K562 (cell line): ENCODE data around the gene SRRM4. TPM values are rescaled to one million over a fixed set of nuclear protein-coding genes. Genes with fewer than 3 reads are reported as not detected.

ENCODE experiments used
- ATAC-seq: fragments of 200-7000 bp; cut with Tn5 transposase; 3 replicates; pipeline ENCODE4 v1.9.1; 2020; ENCODE audit warnings: moderate library complexity
- BruUV-seq: library from RNA; stranded (reverse); fragments of 400-500 nt; replicated peaks from 2 replicates; lab custom pipeline; 2021; lab: Mats Ljungman, UMichigan
- CTCF ChIA-PET: fragments of 300-600 bp; formaldehyde crosslinking; extraction: SDS; loops from one replicate; lab custom pipeline; 2021; ENCODE audit warnings: low intra/inter-chr PET ratio; lab: Yijun Ruan, JAX
- POLR2A ChIA-PET: fragments of 300-600, 350-650 bp; sonication (Branson Sonifier 250); formaldehyde crosslinking; extraction: SDS; loops from one replicate; lab custom pipeline; 2021; ENCODE audit warnings: antibody characterized with exemption, inconsistent platforms; lab: Yijun Ruan, JAX
- DNase-seq, 4 experiments: peaks; one replicate each; pipeline versions ENCODE4 v3.0.0 to v3.0.0-alpha.2; 2011 to 2018; ENCODE audit warnings: low spot score in 3 of 4, mixed read lengths in 3 of 4; ENCODE audit errors: extremely low read depth in 1 of 4
- FAIRE-seq: peaks from 2 replicates; lab custom pipeline; 2011; peaks lifted over from hg19 to GRCh38; lab: Jason Lieb, UNC
- H2AFZ ChIP-seq: 2 replicates; pipeline ENCODE4 v1.6.0; 2011; ENCODE audit warnings: low read depth, low read length, control low read depth, inconsistent platforms
- H3K27ac ChIP-seq: fragments of 200-600 bp; 3 replicates; pipeline ENCODE4 v1.8.0; 2011; ENCODE audit warnings: low read depth, mild to moderate bottlenecking, control low read depth, inconsistent platforms, low read length, moderate library complexity, mixed read lengths; ENCODE audit errors: extremely low read depth
- H3K27me3 ChIP-seq, 2 experiments: fragments of 300-600 bp in 1 of 2; 2 replicates in 1 of 2; 3 replicates in 1 of 2; pipeline versions ENCODE4 v1.6.0 to v1.8.0; 2011; ENCODE audit warnings: inconsistent platforms in 2 of 2, low read length in 2 of 2, mild to moderate bottlenecking in 1 of 2, mixed read lengths in 1 of 2, moderate library complexity in 1 of 2; ENCODE audit not compliant: control insufficient read depth in 2 of 2, insufficient read depth in 2 of 2
- H3K36me3 ChIP-seq: fragments of 300-600 bp; 3 replicates; pipeline ENCODE4 v1.8.0; 2011; ENCODE audit warnings: mild to moderate bottlenecking, low read length, inconsistent platforms; ENCODE audit not compliant: control insufficient read depth, insufficient read depth
- H3K4me1 ChIP-seq, 2 experiments: fragments of 200-600 bp in 1 of 2; replicated peaks in 1 of 2; 2 replicates in 1 of 2; 3 replicates in 1 of 2; pipeline versions ENCODE4 v1.5.1 to v1.8.0; 2011; ENCODE audit warnings: inconsistent platforms in 2 of 2, low read length in 2 of 2, mild to moderate bottlenecking in 1 of 2, mixed read lengths in 1 of 2, moderate library complexity in 1 of 2; ENCODE audit not compliant: control insufficient read depth in 2 of 2, insufficient read depth in 2 of 2
- H3K4me2 ChIP-seq: 2 replicates; pipeline ENCODE4 v1.6.1; 2011; ENCODE audit warnings: low read length, control low read depth, inconsistent platforms, mixed read lengths; ENCODE audit not compliant: insufficient read depth
- H3K4me3 ChIP-seq: fragments of 200-600 bp; sonication (generic), shearing (Covaris generic); 2 replicates; pipeline ENCODE4 v1.5.1; 2016; ENCODE audit warnings: control low read depth, inconsistent platforms
- H3K79me2 ChIP-seq: fragments of 200-600 bp; 3 replicates; pipeline ENCODE4 v1.8.0; 2011; ENCODE audit warnings: low read length, inconsistent platforms; ENCODE audit not compliant: control insufficient read depth, insufficient read depth
- H3K9ac ChIP-seq, 2 experiments: 2 replicates each; pipeline versions ENCODE4 v1.6.0 to v1.6.1; 2011; ENCODE audit warnings: low read depth in 2 of 2, low read length in 2 of 2, control low read depth in 1 of 2, inconsistent platforms in 1 of 2, mild to moderate bottlenecking in 1 of 2, mixed read lengths in 1 of 2; ENCODE audit not compliant: insufficient read depth in 1 of 2
- H3K9me1 ChIP-seq: one replicate; pipeline ENCODE4 v1.6.0; 2011; ENCODE audit warnings: inconsistent platforms, mild to moderate bottlenecking, low read length, moderate library complexity; ENCODE audit not compliant: control insufficient read depth, insufficient read depth
- H3K9me3 ChIP-seq: replicated peaks from 2 replicates; pipeline ENCODE4 v1.5.1; 2011; ENCODE audit warnings: low read depth, low read length, inconsistent platforms; ENCODE audit not compliant: control insufficient read depth, insufficient read depth
- H4K20me1 ChIP-seq: replicated peaks from 2 replicates; pipeline ENCODE4 v1.6.1; 2011; ENCODE audit warnings: low read length, inconsistent platforms, mixed read lengths; ENCODE audit not compliant: control insufficient read depth, insufficient read depth
- EP400 ChIP-seq: fragments of 450-650 bp; IDR thresholded peaks from 2 replicates; pipeline ENCODE4 v1.6.1; 2017; ENCODE audit warnings: antibody characterized with exemption, mild to moderate bottlenecking, moderate library complexity
- MAFG ChIP-seq: fragments of 450-650 bp; conservative IDR thresholded peaks from 2 replicates; pipeline ENCODE4 v1.6.1; 2016; ENCODE audit warnings: missing genetic modification characterization, missing compliant biosample characterization
- ZBTB40 ChIP-seq, 2 experiments: fragments of 450-650 bp in 1 of 2; sonication (generic) in 1 of 2; formaldehyde crosslinking in 1 of 2; IDR thresholded peaks; 2 replicates each; pipeline versions ENCODE4 v1.7.1 to v1.9.0; 2016 to 2022; ENCODE audit warnings: inconsistent platforms in 1 of 2, mild to moderate bottlenecking in 1 of 2, missing genetic modification reagents in 1 of 2
- ZNF184 ChIP-seq: sonication (generic); formaldehyde crosslinking; IDR thresholded peaks from 2 replicates; pipeline ENCODE4 v1.5.0; 2020; ENCODE audit warnings: missing genetic modification reagents
- WGBS: fragments of 100-300 bp; shearing (Covaris generic); methylation state at CpG from one replicate; pipeline ENCODE4 v1.1.6; 2016; ENCODE audit warnings: low coverage, mixed read lengths; ENCODE audit not compliant: insufficient coverage; ENCODE audit errors: missing lambda C conversion rate; 5-methylcytosine and 5-hydroxymethylcytosine counted together
- in situ Hi-C: fragments of 300-500 bp; cut with MboI; formaldehyde crosslinking; loops from 4 replicates; pipeline ENCODE4 v1.15.0; 2018; ENCODE audit warnings: inconsistent platforms, mixed read lengths
- intact Hi-C: fragments of 100-400 bp; cut with micrococcal nuclease; formaldehyde crosslinking; loops from 2 replicates; pipeline ENCODE4 v1.14.2; 2022
- polyA plus RNA-seq, 8 experiments: library from polyadenylated mRNA; depleted of rRNA in 4 of 8; stranded (reverse) in 5 of 8; unstranded in 3 of 8; fragments of >200 nt; fragmentation: Nextera tagmentation in 2 of 8; fragmentation: Illumina TruSeq in 1 of 8; extraction: Ambion mirVana in 2 of 8; extraction: Trizol in 1 of 8; gene quantifications; 2 replicates each; pipeline versions ENCODE4 v1.2.1 to v1.2.3, GENCODE V29; 2011 to 2014; ENCODE audit warnings: inconsistent platforms in 1 of 8, missing spikeins in 1 of 8
- total RNA-seq, 7 experiments: library from RNA; depleted of rRNA in 6 of 7; stranded (reverse); fragments of >200 nt in 6 of 7; fragmentation: Illumina TruSeq in 2 of 7; extraction: Trizol in 2 of 7; gene quantifications; 2 replicates each; pipeline versions ENCODE4 v1.2.1 to v1.2.3, GENCODE V29; 2011 to 2021; ENCODE audit warnings: low replicate concordance in 1 of 7

Gene SRRM4
- total and polyA plus RNA-seq, 9 of the 15 experiments (the other 6 are each of a cell fraction or from before 2014, with no cell fraction given): not detected

- H2AFZ ChIP-seq: no peak overlapping the region
- H3K27me3 ChIP-seq: peaks cover 0 to 23% of the 10 kb centered on the region in 2 experiments; a peak in 3 of 5 replicates
- no peaks in the 10 kb centered on the region for H3K79me2 ChIP-seq
- H3K4me1 ChIP-seq: peaks cover 0 to 12% of the 10 kb centered on the region in 2 experiments; a peak in 1 of 5 replicates
- intact Hi-C loops (no loop called here), in situ Hi-C loops (no loop called here)
- no peak overlapping the region for H3K4me3 ChIP-seq
- H3K27ac ChIP-seq: no peak overlapping the region
- POLR2A ChIA-PET: interaction anchor here (1.1 kb wide), 1 partner anchor 9 kb away, joined by 3 read pairs; no protein-coding TSS in a partner anchor
- H3K9me1 ChIP-seq: no peaks in the 10 kb centered on the region
- WGBS: 16% methylated on average over 7 of the region's 7 CpGs
- no peak overlapping the region for H3K4me2 ChIP-seq
- no peak overlapping the region for H3K9ac ChIP-seq
- FAIRE-seq: no peak
- no peak; the same call in 2 of the 3 replicates for ATAC-seq
- TF ChIP-seq EP400 (no peak), MAFG (tag) (0 out of 2 replicates have a peak, but pooled peaks have one; percentile 31)
- peak; percentile 6 to 24 (median 22) for DNase-seq
- CTCF ChIA-PET: no interaction called here
- H4K20me1 ChIP-seq: no peaks in the 10 kb centered on the region
- H3K9me3 ChIP-seq: no peaks in the 10 kb centered on the region
- H3K36me3 ChIP-seq: no peaks in the 10 kb centered on the region
- BruUV-seq: no TSS peak
Observed at GRCh38 chr12:119180380-119181040, 199.2 kb downstream of the SRRM4 start.

DNA sequence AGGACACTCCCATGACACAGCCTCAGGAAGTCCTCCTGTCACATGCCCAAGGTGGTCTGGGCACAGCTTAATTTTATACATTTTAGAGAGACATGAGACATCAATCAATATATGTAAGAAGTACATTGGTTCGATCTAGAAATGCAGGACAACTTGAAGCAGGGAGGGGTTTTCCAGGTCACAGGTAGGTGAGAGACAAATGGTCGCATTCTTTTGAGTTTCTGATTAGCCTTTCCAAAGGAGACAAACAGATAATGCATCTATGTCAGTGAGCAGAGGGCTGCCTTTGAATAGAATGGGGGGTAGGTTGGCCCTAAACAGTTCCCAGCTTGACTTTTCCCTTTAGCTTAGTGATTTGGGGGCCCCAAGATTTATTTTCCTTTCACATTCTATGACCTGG is 199.9 kb downstream of the SRRM4 start:
- FAIRE-seq: no peak
- ATAC-seq: no peak
- POLR2A ChIA-PET: no interaction called here
- TF ChIP-seq ZNF184 (no peak), ZBTB40 (IDR thresholded peaks at IDR 0.05) (no peak), ZBTB40 (CRISPR knock-in tag; IDR thresholded peaks at IDR 0.05) (no peak)

More for the DNA sequence above, 199.9 kb downstream of the SRRM4 start:
- no peak for DNase-seq
- Histone ChIP-seq H3K4me1 (peaks cover 0 to 12% of the 10 kb centered on the region in 2 experiments; a peak in 1 of 5 replicates), H4K20me1 (no peaks in the 10 kb centered on the region), H3K9me3 (no peaks in the 10 kb centered on the region), H3K9ac (no peak overlapping the region), H3K27ac (no peak overlapping the region), H3K27me3 (peaks cover 0 to 21% of the 10 kb centered on the region in 2 experiments; a peak in 3 of 5 replicates), H3K36me3 (no peaks in the 10 kb centered on the region), H2AFZ (no peak overlapping the region), H3K9me1 (no peaks in the 10 kb centered on the region), H3K79me2 (no peaks in the 10 kb centered on the region), H3K4me2 (no peak overlapping the region), H3K4me3 (no peak overlapping the region)
- CTCF ChIA-PET: no interaction called here
- in situ Hi-C loops: no loop called here
- WGBS: 6% methylated on average over 2 of the region's 2 CpGs
- intact Hi-C loops: no loop called here
- no TSS peak for BruUV-seq
